Lower leg skin (tissue), 4 donors: ENCODE measurements around the gene TUBB6. TPM values are rescaled to one million over a fixed set of nuclear protein-coding genes. Genes with fewer than 3 reads are reported as not detected.

Experiments
- DNase-seq, 2 donors: peaks; one replicate each; pipeline ENCODE4 v3.0.0-alpha.2; 2019; ENCODE audit warnings: low spot score in 2 of 2
- H3K4me3 ChIP-seq: fragments of 200-600 bp; sonication (generic); 2 replicates; pipeline ENCODE4 v1.5.1; 2017; ENCODE audit warnings: mild to moderate bottlenecking, low read depth; ENCODE audit not compliant: poor library complexity, severe bottlenecking
- CTCF ChIP-seq, 3 donors: fragments of 450-650 bp; IDR thresholded peaks; one replicate each; pipeline ENCODE4 v1.5.1; 2016; ENCODE audit warnings: antibody characterized with exemption in 3 of 3, mild to moderate bottlenecking in 3 of 3, moderate library complexity in 2 of 3
- POLR2A ChIP-seq, 2 donors: fragments of 450-650 bp; IDR thresholded peaks; one replicate each; pipeline ENCODE4 v1.6.1; 2016 to 2017; ENCODE audit warnings: antibody characterized with exemption in 2 of 2, mild to moderate bottlenecking in 1 of 2, moderate library complexity in 1 of 2
- whole genome bisulfite sequencing, 2 donors: methylation state at CpG; one replicate each; pipeline ENCODE4 v1.1.5; 2018; 5-methylcytosine and 5-hydroxymethylcytosine counted together
- intact Hi-C: fragments of 100-400 bp; cut with DNase I; formaldehyde crosslinking; loops from one replicate; pipeline ENCODE4 v1.15.0; 2023; ENCODE audit warnings: low total_unique reads
- total RNA-seq, 4 donors: library from RNA; depleted of rRNA; stranded (reverse); fragments of >200 nt; gene quantifications; one replicate each; pipeline ENCODE4 v1.1.0, GENCODE V29; 2016

TUBB6 gene
- total RNA-seq, 4 donors from 2014 or later, result 91.6 to 151 (median 133) TPM

- DNase-seq, result peak; percentile 54 to 94
- 58 to 63% methylated on average over 11 of the region's 11 CpGs for WGBS, 2 donors
Measured at GRCh38 chr18:12327510-12328178, 19.6 kb downstream of the TUBB6 start.

GRCh38 chr18:12328179-12328823 is 20.3 kb downstream of the TUBB6 start:
- intact Hi-C loops, result no loop called here
- TF ChIP-seq POLR2A (IDR thresholded peaks at IDR 0.05), result no peak
- no peak for TF ChIP-seq CTCF (IDR thresholded peaks at IDR 0.05)
- no peak overlapping the region for H3K4me3 ChIP-seq
- DNase-seq, result no peak
- 88% methylated on average over 4 of the region's 4 CpGs for WGBS, 2 donors

More at GRCh38 chr18:12327510-12328178, 19.6 kb downstream of the TUBB6 start:
- intact Hi-C loops, result no loop called here
- TF ChIP-seq CTCF (IDR thresholded peaks at IDR 0.05), result no peak
- TF ChIP-seq POLR2A (IDR thresholded peaks at IDR 0.05), result no peak
- H3K4me3 ChIP-seq, result no peak overlapping the region

- WGBS, 2 donors, result 91 to 93% methylated on average over 11 of the region's 11 CpGs
- DNase-seq, result no peak
Measured at GRCh38 chr18:12329125-12329698, 21.2 kb downstream of the TUBB6 start.

GRCh38 chr18:12330766-12331165 is 22.7 kb downstream of the TUBB6 start:
- intact Hi-C loops, result no loop called here
- DNase-seq, result no peak
- WGBS, 2 donors, result 93% methylated on average over 4 of the region's 4 CpGs
- TF ChIP-seq POLR2A (IDR thresholded peaks at IDR 0.05), result no peak
- no peak for TF ChIP-seq CTCF (IDR thresholded peaks at IDR 0.05)
- H3K4me3 ChIP-seq, result no peak overlapping the region

More at GRCh38 chr18:12329125-12329698, 21.2 kb downstream of the TUBB6 start:
- TF ChIP-seq POLR2A (IDR thresholded peaks at IDR 0.05) (no peak), CTCF (IDR thresholded peaks at IDR 0.05) (no peak)
- intact Hi-C loops, result no loop called here
- H3K4me3 ChIP-seq, result no peak overlapping the region

- WGBS, 2 donors, result 75 to 78% methylated on average over 10 of the region's 10 CpGs
- TF ChIP-seq POLR2A (IDR thresholded peaks at IDR 0.05) (no peak), CTCF (IDR thresholded peaks at IDR 0.05) (no peak)
- no peak overlapping the region for H3K4me3 ChIP-seq
- intact Hi-C loops, result no loop called here
- no peak for DNase-seq
Measured at GRCh38 chr18:12333506-12334290, 25.7 kb downstream of the TUBB6 start.
